ENCODE results near the gene ECT2.
"Not testable (repeated sequence)": the region's sequence is repeated elsewhere in the genome, so short reads cannot be mapped to it uniquely, and the experiment has no call there.

The ECT2 gene

DNA sequence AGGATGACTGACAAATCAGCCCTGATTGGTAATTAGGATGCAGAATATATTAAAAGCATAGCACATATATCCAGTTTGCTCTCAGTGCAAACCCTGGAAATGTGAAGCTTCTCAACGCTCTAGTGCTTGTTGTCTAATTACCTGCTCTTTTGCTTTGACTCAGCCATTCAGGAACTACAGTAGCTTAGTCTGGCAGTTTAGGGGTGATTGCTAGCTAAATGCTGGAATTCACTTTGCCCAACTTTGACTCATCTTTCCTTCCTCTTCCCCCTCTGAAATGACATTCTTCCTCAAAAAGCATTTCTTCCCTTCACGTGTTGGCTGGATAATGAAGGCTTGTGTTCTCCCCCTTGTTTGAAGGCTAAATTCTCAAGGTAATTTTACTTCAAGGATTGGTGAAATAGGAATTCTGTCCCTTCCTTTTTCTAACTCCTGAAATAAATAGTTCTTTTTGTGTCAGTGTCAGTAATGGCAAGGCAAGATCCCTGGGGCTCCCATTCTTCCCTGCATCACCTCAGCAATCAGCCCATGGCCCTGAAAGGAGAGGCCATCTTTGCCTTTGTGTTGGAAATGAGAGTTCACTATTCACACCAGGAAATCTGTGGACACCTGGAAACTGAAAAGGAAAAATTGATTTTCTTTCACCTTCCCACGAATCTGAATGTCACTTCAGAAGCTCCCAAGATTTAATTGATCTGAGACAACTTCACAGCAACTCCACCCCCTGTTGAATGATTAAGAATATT is 103.6 kb downstream of the ECT2 start:
- DNase-seq (ENCODE audit: low read depth in 2 of 3, low spot score in 2 of 3) = no peak

DNA sequence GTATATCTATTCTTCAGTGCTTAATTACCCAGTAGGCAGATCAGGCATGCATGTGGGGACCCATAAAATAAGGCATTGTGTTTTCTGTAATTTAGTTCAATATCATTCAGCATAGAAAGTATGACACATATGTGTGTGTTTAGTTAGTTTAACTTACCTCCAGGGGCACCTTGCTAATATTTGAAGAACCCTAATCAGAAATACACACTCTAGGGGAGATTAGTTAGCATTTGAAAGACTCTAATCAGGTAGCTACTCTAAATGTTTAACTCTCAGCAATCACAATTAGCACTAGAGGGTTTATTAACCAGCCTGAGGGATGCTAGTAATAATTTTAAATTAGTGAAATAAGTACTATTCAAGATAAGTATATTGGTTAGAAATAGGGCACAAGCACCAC is 104.5 kb downstream of the ECT2 start:
- DNase-seq (ENCODE audit: low read depth in 2 of 3, low spot score in 2 of 3) = no peak

- DNase-seq (ENCODE audit: low read depth in 2 of 3, low spot score in 2 of 3) = no peak
Measured at GRCh38 chr3:172856795-172857742, 106.5 kb downstream of the ECT2 start.

DNA sequence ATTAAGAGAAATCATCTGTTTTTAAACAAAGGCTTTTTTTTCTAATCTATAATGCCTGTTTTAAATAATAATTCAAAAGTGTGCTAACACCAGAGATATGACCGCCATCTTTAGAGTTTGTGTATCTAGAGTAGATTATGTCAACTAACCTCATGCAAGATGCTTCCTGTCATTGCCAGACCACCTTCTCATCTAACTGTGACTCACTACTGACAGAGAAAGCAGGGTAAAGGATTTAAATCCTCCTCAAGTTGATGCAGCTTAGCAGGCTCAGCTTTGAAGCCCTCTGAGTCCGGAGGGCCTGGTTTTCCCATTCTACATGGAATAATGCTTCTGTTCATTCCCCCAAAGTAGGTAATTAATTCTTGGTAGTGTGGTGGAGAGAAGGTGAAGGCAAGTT is 108.5 kb downstream of the ECT2 start:
- DNase-seq (ENCODE audit: low read depth in 2 of 3, low spot score in 2 of 3) = no peak

DNA sequence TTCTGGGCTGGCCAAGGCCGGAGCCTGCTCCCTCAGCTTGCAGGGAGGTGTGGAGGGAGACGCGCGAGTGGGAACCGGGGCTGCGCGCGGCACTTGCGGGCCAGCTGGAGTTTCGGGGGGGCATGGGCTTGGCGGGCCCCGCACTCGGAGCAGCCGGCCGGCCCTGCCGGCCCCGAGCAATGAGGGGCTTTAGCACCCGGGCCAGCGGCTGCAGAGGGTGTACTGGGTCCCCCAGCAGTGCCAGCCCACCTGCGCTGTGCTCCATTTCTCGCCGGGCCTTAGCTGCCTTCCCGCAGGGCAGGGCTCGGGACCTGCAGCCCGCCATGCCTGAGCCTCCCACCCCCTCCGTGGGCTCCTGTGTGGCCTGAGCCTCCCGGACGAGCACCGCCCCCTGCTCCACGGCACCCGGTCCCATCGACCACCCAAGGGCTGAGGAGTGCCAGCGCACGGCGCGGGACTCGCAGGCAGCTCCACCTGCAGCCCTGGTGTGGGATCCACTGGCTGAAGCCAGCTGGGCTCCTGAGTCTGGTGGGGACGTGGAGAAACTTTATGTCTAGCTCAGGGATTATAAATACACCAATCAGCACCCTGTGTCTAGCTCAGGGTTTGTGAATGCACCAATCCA is 116.3 kb downstream of the ECT2 start:
- not testable (repeated sequence) for DNase-seq (ENCODE audit: low read depth in 2 of 3, low spot score in 2 of 3)

- no peak for DNase-seq (ENCODE audit: low read depth in 2 of 3, low spot score in 2 of 3)
Measured at GRCh38 chr3:172868582-172869200, 118.2 kb downstream of the ECT2 start.

DNA sequence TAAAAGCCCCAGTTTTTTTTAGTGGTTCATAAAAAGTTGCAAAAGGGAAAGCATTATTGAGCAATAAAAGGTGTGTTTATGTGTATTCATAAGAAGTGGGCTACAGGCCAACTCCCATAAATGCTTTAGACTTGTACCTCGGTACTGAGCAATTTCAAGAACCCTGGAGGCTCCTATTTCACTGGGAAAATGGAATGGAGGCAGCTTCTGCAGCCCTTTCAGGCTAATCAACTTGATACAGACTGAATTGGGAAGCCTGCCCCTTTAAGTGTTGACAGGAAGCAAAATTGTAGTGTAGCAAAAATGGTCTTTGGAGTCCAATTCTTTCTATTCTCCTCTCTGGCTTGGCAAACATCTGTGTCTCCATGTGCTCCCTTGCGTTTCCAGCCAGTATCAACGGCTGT is 118.8 kb downstream of the ECT2 start:
- no peak for DNase-seq (ENCODE audit: low read depth in 2 of 3, low spot score in 2 of 3)

- no peak for DNase-seq (ENCODE audit: low read depth in 2 of 3, low spot score in 2 of 3)
Measured at GRCh38 chr3:172869784-172870518, 119.4 kb downstream of the ECT2 start.
